Lung (tissue), 12 donors: ENCODE measurements around the gene COL10A1. TPM values are rescaled to one million over a fixed set of nuclear protein-coding genes. Genes with fewer than 3 reads are reported as not detected.

Experiments
- ATAC-seq: fragments of 200-7000 bp; cut with Tn5 transposase; one replicate; pipeline ENCODE4 v1.9.1; 2020; ENCODE audit warnings: moderate number of reproducible peaks; ENCODE audit not compliant: insufficient read depth, low FRiP score
- DNase-seq, 3 donors: peaks; one replicate each; pipeline ENCODE4 v3.0.0-alpha.2; 2013 to 2017
- H3K27ac ChIP-seq, 2 donors: one replicate each; pipeline ENCODE4 v1.5.1; 2013; ENCODE audit warnings: mild to moderate bottlenecking in 2 of 2, moderate library complexity in 2 of 2, control low read depth in 1 of 2, inconsistent platforms in 1 of 2, low read depth in 1 of 2, low read length in 1 of 2
- H3K27me3 ChIP-seq, 3 donors: one replicate each; pipeline ENCODE4 v1.5.1; 2013; ENCODE audit warnings: low read length in 2 of 3; ENCODE audit not compliant: control insufficient read depth in 3 of 3, insufficient read depth in 3 of 3
- H3K36me3 ChIP-seq, 4 donors: one replicate each; pipeline ENCODE4 v1.5.1; 2013; ENCODE audit warnings: low read length in 4 of 4, mild to moderate bottlenecking in 1 of 4, moderate library complexity in 1 of 4; ENCODE audit not compliant: control insufficient read depth in 4 of 4, insufficient read depth in 4 of 4
- H3K4me1 ChIP-seq, 5 donors: one replicate each; pipeline ENCODE4 v1.5.1; 2013; ENCODE audit warnings: low read length in 5 of 5, mild to moderate bottlenecking in 2 of 5, moderate library complexity in 1 of 5; ENCODE audit not compliant: control insufficient read depth in 5 of 5, insufficient read depth in 5 of 5
- H3K4me3 ChIP-seq: one replicate; pipeline ENCODE4 v1.5.1; 2013; ENCODE audit warnings: mild to moderate bottlenecking, control low read depth, moderate library complexity
- H3K9ac ChIP-seq, 2 donors: one replicate each; pipeline ENCODE4 v1.5.1; 2013; ENCODE audit warnings: low read length in 2 of 2, control low read depth in 1 of 2; ENCODE audit not compliant: insufficient read depth in 1 of 2
- H3K9me3 ChIP-seq, 4 donors: one replicate each; pipeline ENCODE4 v1.5.1; 2013; ENCODE audit warnings: low read length in 3 of 4, mild to moderate bottlenecking in 1 of 4, moderate library complexity in 1 of 4; ENCODE audit not compliant: control insufficient read depth in 4 of 4, insufficient read depth in 3 of 4
- WGBS, 2 donors: extraction: QIAGEN DNeasy Blood & Tissue Kit; methylation state at CpG; one replicate each; pipeline ENCODE4 v1.1.7; 2013; 5-methylcytosine and 5-hydroxymethylcytosine counted together
- polyA plus RNA-seq, 2 donors: library from polyadenylated mRNA; stranded (reverse); fragments of 200-250 nt; gene quantifications; one replicate each; pipeline ENCODE4 v1.2.1, GENCODE V29; 2013
- total RNA-seq, 2 donors: library from RNA; depleted of rRNA in 1 of 2; stranded (reverse); fragments of >200 nt in 1 of 2; gene quantifications; one replicate each; pipeline ENCODE4 v1.2.1, GENCODE V29; 2014 to 2021
- TF ChIP-seq, protein P1 (sequence below): IDR thresholded peaks from 2 replicates; pipeline ENCODE4 v1.5.1; 2012; ENCODE audit warnings: mild to moderate bottlenecking; ENCODE audit errors: control extremely low read depth, extremely low read depth
- donor health status: control.
- donor health status: control.
- donor health status: Bipolar disorder and iron deficiency.
- donor health status: healthy.
- donor health status: DM: yes; HTN: yes; CAD: no.

COL10A1 gene
- total and polyA plus RNA-seq, 4 donors, result 0.28 TPM; not detected in 3

DNA sequence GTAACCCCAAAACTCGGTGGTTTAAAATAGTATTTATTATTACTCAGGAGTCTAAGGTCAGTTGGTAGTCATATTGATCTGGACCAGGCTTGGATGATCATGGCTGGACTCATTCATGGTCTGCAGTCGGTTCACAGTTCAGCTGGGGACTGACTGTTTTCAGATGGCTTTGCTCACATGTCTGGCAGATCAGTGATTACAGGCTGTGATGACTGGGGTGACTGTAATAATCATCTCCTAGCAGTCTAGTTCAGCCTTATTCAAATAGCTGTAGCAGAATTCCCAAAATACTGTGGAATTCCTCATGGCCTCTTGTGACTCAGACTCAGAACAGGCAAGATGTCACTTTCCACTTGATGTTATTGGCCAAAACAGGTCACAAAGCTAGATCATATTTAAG lies 41.6 kb downstream of the COL10A1 start:
- WGBS, 2 donors, result 82 to 90% methylated on average over 2 of the region's 2 CpGs
- no peak overlapping the region for H3K27ac ChIP-seq
- TF ChIP-seq, protein P1, sequence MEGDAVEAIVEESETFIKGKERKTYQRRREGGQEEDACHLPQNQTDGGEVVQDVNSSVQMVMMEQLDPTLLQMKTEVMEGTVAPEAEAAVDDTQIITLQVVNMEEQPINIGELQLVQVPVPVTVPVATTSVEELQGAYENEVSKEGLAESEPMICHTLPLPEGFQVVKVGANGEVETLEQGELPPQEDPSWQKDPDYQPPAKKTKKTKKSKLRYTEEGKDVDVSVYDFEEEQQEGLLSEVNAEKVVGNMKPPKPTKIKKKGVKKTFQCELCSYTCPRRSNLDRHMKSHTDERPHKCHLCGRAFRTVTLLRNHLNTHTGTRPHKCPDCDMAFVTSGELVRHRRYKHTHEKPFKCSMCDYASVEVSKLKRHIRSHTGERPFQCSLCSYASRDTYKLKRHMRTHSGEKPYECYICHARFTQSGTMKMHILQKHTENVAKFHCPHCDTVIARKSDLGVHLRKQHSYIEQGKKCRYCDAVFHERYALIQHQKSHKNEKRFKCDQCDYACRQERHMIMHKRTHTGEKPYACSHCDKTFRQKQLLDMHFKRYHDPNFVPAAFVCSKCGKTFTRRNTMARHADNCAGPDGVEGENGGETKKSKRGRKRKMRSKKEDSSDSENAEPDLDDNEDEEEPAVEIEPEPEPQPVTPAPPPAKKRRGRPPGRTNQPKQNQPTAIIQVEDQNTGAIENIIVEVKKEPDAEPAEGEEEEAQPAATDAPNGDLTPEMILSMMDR, result no peak

DNA sequence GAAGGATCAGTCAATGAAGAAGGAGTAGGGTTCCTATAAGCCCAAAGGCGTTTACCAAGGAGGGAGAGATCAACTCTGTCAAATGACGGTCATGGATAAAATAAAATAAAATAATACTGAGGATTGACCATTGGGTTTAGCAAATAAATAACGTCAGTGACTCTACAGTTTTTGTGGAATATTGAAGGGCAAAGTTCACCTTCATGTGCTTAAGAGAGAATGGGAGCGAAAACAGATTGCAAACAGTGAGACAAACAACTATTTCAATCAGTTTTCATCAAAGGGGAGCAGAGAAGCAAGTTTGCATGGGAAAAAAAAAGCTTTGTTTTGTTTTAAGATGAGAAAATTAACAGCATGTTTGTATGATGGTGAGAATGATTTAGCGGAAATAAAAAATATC lies 42.9 kb downstream of the COL10A1 start:
- Histone ChIP-seq H3K27me3 (no peaks in the 10 kb centered on the region), H3K9me3 (no peaks in the 10 kb centered on the region), H3K9ac (no peak overlapping the region), H3K36me3 (no peaks in the 10 kb centered on the region), H3K4me1 (no peaks in the 10 kb centered on the region), H3K4me3 (no peak overlapping the region), H3K27ac (no peak overlapping the region)
- TF ChIP-seq, protein P1, result no peak
- DNase-seq (no peak), ATAC-seq (no peak)
- 90 to 94% methylated on average over 5 of the region's 5 CpGs for WGBS, 2 donors

More for the DNA sequence above, 41.6 kb downstream of the COL10A1 start:
- Histone ChIP-seq H3K9me3 (no peaks in the 10 kb centered on the region), H3K27me3 (no peaks in the 10 kb centered on the region), H3K36me3 (no peaks in the 10 kb centered on the region), H3K4me1 (peaks cover 0 to 5% (median 0%) of the 10 kb centered on the region in 5 donors), H3K4me3 (no peak overlapping the region), H3K9ac (no peak overlapping the region)
- DNase-seq (peak in 1 of 3 donors; percentile 39), ATAC-seq (no peak)

DNA sequence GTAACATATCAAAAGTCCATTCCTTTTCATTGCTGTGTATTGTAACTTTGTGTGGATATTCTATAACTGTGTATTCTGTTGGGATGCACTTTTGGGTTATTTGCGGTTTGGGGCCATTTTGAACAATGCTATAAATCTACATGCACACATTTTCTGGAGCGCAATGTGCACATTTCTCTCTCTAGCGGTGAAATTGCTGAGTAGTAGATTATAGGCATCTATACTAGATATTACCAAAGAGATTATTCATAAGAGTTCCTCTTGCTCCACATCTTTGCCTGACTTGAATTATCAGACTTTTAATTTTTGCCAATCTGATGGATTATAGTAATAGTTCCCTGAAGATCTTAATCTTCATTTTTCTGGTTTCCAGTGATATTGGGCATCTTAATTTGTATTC lies 47.0 kb downstream of the COL10A1 start:
- TF ChIP-seq, protein P1, result no peak
- Histone ChIP-seq H3K27ac (no peak overlapping the region), H3K4me1 (peaks cover 0 to 3% (median 0%) of the 10 kb centered on the region in 5 donors), H3K9me3 (no peaks in the 10 kb centered on the region), H3K9ac (no peak overlapping the region), H3K36me3 (no peaks in the 10 kb centered on the region), H3K27me3 (no peaks in the 10 kb centered on the region), H3K4me3 (no peak overlapping the region)
- WGBS, 2 donors, result 97 to 99% methylated on average over 3 of the region's 3 CpGs
- DNase-seq, result no peak
- ATAC-seq, result no peak

DNA sequence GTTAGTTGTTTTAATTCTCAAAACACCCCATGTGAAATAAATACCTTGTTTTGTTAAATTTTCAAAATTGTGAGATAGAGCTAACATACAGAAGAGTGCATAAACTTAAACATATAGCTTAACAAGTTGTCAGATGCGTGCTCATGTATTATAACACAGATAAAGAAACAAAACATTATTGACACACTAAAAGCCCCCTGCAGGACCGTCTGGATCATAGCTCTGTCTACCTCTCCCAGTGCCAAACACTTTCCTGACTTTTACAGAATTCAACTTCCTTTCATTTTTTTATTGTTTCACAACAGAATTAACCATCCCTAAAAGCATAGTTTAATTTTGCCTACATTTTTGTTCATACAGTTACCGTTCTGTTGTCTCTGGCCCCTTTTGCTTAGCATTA lies 47.4 kb downstream of the COL10A1 start:
- H3K4me1 ChIP-seq, result peaks cover 0 to 4% (median 0%) of the 10 kb centered on the region in 5 donors
- TF ChIP-seq, protein P1, result no peak
- H3K9me3 ChIP-seq, result no peaks in the 10 kb centered on the region
- no peak overlapping the region for H3K27ac ChIP-seq
- H3K27me3 ChIP-seq, result no peaks in the 10 kb centered on the region
- ATAC-seq, result no peak
- no peak overlapping the region for H3K4me3 ChIP-seq
- no peak for DNase-seq
- H3K9ac ChIP-seq, result no peak overlapping the region
- 75 to 88% methylated on average over 3 of the region's 3 CpGs for WGBS, 2 donors
- no peaks in the 10 kb centered on the region for H3K36me3 ChIP-seq
